ENCODE data around the gene LGI1.

LGI1 gene

GRCh38 chr10:93718937-93719725 lies 38.6 kb upstream of the LGI1 start:
- H4K20me1 ChIP-seq (ENCODE audit: insufficient read depth, low read length, poor library complexity, severe bottlenecking), result no peaks in the 10 kb centered on the region
- no peaks in the 10 kb centered on the region for H3K9me3 ChIP-seq (ENCODE audit: insufficient read depth, low read depth, low read length)
- no peak overlapping the region for H2AFZ ChIP-seq (ENCODE audit: low read length)
- H3K4me2 ChIP-seq (ENCODE audit: low read depth, low read length, poor library complexity, severe bottlenecking), result no peak overlapping the region
- H3K79me2 ChIP-seq (ENCODE audit: insufficient read depth, low read length), result no peaks in the 10 kb centered on the region
- H3K4me1 ChIP-seq (ENCODE audit: insufficient read depth, low read length, poor library complexity, severe bottlenecking), result no peaks in the 10 kb centered on the region
- H3K4me3 ChIP-seq (ENCODE audit: low read length, poor library complexity, severe bottlenecking), result no peak overlapping the region
- no peak overlapping the region for H3K9ac ChIP-seq (ENCODE audit: low read depth, low read length, poor library complexity, severe bottlenecking)
- H3K27me3 ChIP-seq (ENCODE audit: insufficient read depth, low read length, poor library complexity, severe bottlenecking), result no peaks in the 10 kb centered on the region
- no peaks in the 10 kb centered on the region for H3F3A ChIP-seq (ENCODE audit: low read depth)
- H3K9me2 ChIP-seq (replicated peaks; ENCODE audit: low read depth, low read length), result no peaks in the 10 kb centered on the region
- no peaks in the 10 kb centered on the region for H3K36me3 ChIP-seq (ENCODE audit: insufficient read depth, low read length)
- TF ChIP-seq EZH2phosphoT487 (IDR thresholded peaks at IDR 0.05; ENCODE audit: borderline replicate concordance) (no peak), CTCF (conservative IDR thresholded peaks at IDR 0.05; ENCODE audit: low read length) (no peak)

- no peaks in the 10 kb centered on the region for H3K9me3 ChIP-seq (ENCODE audit: insufficient read depth, low read depth, low read length)
- no peaks in the 10 kb centered on the region for H3K36me3 ChIP-seq (ENCODE audit: insufficient read depth, low read length)
- H3K9me2 ChIP-seq (replicated peaks; ENCODE audit: low read depth, low read length), result no peaks in the 10 kb centered on the region
- H3K27me3 ChIP-seq (ENCODE audit: insufficient read depth, low read length, poor library complexity, severe bottlenecking), result no peaks in the 10 kb centered on the region
- no peaks in the 10 kb centered on the region for H4K20me1 ChIP-seq (ENCODE audit: insufficient read depth, low read length, poor library complexity, severe bottlenecking)
- H3F3A ChIP-seq (ENCODE audit: low read depth), result no peaks in the 10 kb centered on the region
- no peaks in the 10 kb centered on the region for H3K4me1 ChIP-seq (ENCODE audit: insufficient read depth, low read length, poor library complexity, severe bottlenecking)
- no peaks in the 10 kb centered on the region for H3K79me2 ChIP-seq (ENCODE audit: insufficient read depth, low read length)
- no peak overlapping the region for H3K4me3 ChIP-seq (ENCODE audit: low read length, poor library complexity, severe bottlenecking)
- H3K4me2 ChIP-seq (ENCODE audit: low read depth, low read length, poor library complexity, severe bottlenecking), result no peak overlapping the region
- no peak for TF ChIP-seq CTCF (conservative IDR thresholded peaks at IDR 0.05; ENCODE audit: low read length)
- TF ChIP-seq EZH2phosphoT487 (IDR thresholded peaks at IDR 0.05; ENCODE audit: borderline replicate concordance), result no peak
- no peak overlapping the region for H3K9ac ChIP-seq (ENCODE audit: low read depth, low read length, poor library complexity, severe bottlenecking)
- no peak overlapping the region for H2AFZ ChIP-seq (ENCODE audit: low read length)
Observed at GRCh38 chr10:93719901-93720300, 37.8 kb upstream of the LGI1 start.

- H3K4me1 ChIP-seq (ENCODE audit: insufficient read depth, low read length, poor library complexity, severe bottlenecking), result no peaks in the 10 kb centered on the region
- H3K4me2 ChIP-seq (ENCODE audit: low read depth, low read length, poor library complexity, severe bottlenecking), result no peak overlapping the region
- TF ChIP-seq CTCF (conservative IDR thresholded peaks at IDR 0.05; ENCODE audit: low read length) (no peak), EZH2phosphoT487 (IDR thresholded peaks at IDR 0.05; ENCODE audit: borderline replicate concordance) (no peak)
- H3K79me2 ChIP-seq (ENCODE audit: insufficient read depth, low read length), result no peaks in the 10 kb centered on the region
- no peak overlapping the region for H2AFZ ChIP-seq (ENCODE audit: low read length)
- H3F3A ChIP-seq (ENCODE audit: low read depth), result no peaks in the 10 kb centered on the region
- no peak overlapping the region for H3K4me3 ChIP-seq (ENCODE audit: low read length, poor library complexity, severe bottlenecking)
- no peaks in the 10 kb centered on the region for H3K36me3 ChIP-seq (ENCODE audit: insufficient read depth, low read length)
- no peak overlapping the region for H3K9ac ChIP-seq (ENCODE audit: low read depth, low read length, poor library complexity, severe bottlenecking)
- no peaks in the 10 kb centered on the region for H3K9me2 ChIP-seq (replicated peaks; ENCODE audit: low read depth, low read length)
- no peaks in the 10 kb centered on the region for H3K27me3 ChIP-seq (ENCODE audit: insufficient read depth, low read length, poor library complexity, severe bottlenecking)
- no peaks in the 10 kb centered on the region for H4K20me1 ChIP-seq (ENCODE audit: insufficient read depth, low read length, poor library complexity, severe bottlenecking)
- H3K9me3 ChIP-seq (ENCODE audit: insufficient read depth, low read depth, low read length), result no peaks in the 10 kb centered on the region
Observed at GRCh38 chr10:93722550-93722949, 35.2 kb upstream of the LGI1 start.
